Measurements from ENCODE around the gene SLC17A2.

GRCh38 chr6:25875926-25876602, 54.4 kb downstream of the SLC17A2 start:
- TF ChIP-seq MAX (IDR thresholded peaks at IDR 0.05) (no peak), EP300 (IDR thresholded peaks at IDR 0.05; ENCODE audit: borderline replicate concordance) (no peak), TCF12 (IDR thresholded peaks at IDR 0.05; ENCODE audit: low read depth) (no peak), CEBPB (IDR thresholded peaks at IDR 0.05) (no peak), NFIC (IDR thresholded peaks at IDR 0.05) (no peak), RAD21 (IDR thresholded peaks at IDR 0.05; ENCODE audit: low read depth) (no peak), REST (IDR thresholded peaks at IDR 0.05; ENCODE audit: low read depth) (no peak), CREB1 (IDR thresholded peaks at IDR 0.05; ENCODE audit: low read depth) (no peak), TEAD4 (IDR thresholded peaks at IDR 0.05) (no peak), TAF1 (IDR thresholded peaks at IDR 0.05; ENCODE audit: low read depth) (no peak), FOXM1 (IDR thresholded peaks at IDR 0.05; ENCODE audit: borderline replicate concordance, low read depth) (no peak), USF1 (IDR thresholded peaks at IDR 0.05) (no peak)
